Measurements from ENCODE around the gene UNC80.
"Not testable (repeated sequence)": the region's sequence is repeated elsewhere in the genome, so short reads cannot be mapped to it uniquely, and the experiment has no call there.

The UNC80 gene

DNA sequence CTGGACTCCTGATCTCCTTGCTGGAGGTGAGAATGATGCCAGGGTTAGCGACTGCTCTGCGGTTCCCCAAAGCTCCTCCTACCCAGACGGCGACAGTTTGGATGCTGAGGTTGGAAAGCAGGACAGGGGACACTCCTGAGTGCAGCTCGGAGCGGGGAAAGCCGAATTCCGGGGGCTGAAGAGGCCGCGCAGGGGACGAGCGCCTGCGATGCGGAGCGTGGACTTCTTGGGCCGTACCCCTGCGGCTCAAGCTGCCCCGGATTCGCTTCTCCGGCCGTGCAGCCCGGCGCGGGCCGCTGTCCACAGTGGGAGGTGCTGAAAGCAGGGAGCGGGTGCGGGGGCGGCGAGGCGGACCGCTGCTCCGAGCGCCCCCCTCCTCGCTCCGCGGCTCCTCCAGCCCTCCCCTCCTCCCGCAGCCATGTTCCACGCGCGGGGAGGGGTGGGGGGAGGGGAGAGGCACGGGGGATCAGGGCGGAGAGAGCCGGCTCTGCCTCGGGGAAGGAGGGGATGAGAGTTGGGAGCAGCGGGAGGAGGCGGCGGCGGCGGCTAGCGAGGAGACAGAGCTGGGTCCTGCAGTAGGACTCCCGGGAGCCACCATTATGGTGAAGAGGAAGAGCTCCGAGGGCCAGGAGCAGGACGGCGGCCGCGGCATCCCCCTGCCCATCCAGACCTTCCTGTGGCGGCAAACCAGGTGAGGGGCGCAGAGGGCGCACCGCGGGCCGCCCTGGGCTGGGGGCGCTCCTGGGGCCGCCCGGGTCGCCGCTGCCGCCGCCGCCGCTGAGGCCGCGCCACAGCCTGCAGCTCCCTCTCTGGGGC, at the start of gene UNC80:
Gene UNC80 (plus strand): TSS at position 359 of the 816 bp plus-strand sequence. CDS start 241 bp downstream, at position 600.
- peak; percentile 10 to 14 for DNase-seq (ENCODE audit: low read depth in 2 of 2)

DNA sequence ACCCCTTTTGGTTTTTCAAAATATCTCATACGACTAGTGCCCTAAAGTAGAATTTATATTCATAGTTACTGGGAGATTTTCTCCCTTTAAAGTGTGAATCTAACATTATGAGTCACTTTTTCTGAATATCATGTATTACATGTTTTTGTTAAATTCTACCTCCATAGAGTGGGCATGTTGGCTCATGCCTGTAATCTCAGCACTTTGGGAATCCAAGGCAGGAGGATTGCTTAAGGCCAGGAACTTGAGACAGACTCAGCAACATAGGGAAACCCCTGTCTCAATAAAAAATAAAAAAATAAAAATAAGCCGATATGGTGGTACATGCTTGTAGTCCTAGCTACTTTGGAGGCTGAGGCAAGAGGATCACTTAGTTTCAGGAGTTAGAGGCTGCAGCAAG, 45.3 kb upstream of the UNC80 start:
- DNase-seq (ENCODE audit: low read depth in 2 of 2) = no peak

DNA sequence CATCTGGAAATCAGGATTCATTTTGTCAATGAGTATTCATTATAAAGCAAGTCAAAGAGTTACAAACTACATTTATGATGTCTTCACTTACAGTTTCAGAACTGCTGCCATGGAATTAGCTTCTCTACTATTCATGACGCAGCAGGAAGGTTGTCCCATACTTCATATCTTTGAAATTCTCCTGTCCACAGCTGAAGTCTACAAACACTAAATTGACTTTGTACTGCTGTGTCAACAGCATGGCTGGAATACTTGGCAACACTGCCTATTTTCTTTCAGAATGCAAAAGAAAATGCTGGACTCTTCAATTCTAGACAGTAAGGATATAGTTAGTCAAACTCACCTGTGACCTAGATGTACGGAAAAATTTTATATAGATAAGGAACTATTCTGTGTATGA, 44.6 kb upstream of the UNC80 start:
- DNase-seq (ENCODE audit: low read depth in 2 of 2) = no peak

GRCh38 chr2:209734805-209735204, 36.8 kb upstream of the UNC80 start:
- no peak for DNase-seq (ENCODE audit: low read depth in 2 of 2)

- no peak for DNase-seq (ENCODE audit: low read depth in 2 of 2)
Observed at GRCh38 chr2:209741953-209742352, 29.7 kb upstream of the UNC80 start.

GRCh38 chr2:209753020-209753419, 18.6 kb upstream of the UNC80 start:
- DNase-seq (ENCODE audit: low read depth in 2 of 2) = no peak

- DNase-seq (ENCODE audit: low read depth in 2 of 2) = no peak
Observed at GRCh38 chr2:209757163-209757562, 14.5 kb upstream of the UNC80 start.

DNA sequence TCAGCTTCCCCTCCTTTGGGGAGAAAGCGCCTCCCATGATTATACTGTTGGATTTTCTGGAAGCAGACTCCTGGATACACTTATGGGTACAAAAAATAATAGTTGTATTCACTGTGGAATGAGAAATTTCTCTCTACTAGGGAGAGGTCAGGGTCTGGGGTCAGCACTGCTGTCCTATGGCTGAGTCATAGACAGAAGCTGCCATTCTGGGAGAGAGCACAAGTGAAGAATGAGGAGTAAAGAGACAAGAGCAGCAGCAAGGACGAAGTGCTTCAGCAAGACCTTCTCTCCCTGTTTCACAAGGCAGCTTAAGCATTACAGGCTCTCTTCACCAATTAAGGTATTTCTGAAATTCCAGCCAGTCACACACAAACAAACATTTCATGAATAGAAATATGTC, 10.1 kb upstream of the UNC80 start:
- no peak for DNase-seq (ENCODE audit: low read depth in 2 of 2)

DNA sequence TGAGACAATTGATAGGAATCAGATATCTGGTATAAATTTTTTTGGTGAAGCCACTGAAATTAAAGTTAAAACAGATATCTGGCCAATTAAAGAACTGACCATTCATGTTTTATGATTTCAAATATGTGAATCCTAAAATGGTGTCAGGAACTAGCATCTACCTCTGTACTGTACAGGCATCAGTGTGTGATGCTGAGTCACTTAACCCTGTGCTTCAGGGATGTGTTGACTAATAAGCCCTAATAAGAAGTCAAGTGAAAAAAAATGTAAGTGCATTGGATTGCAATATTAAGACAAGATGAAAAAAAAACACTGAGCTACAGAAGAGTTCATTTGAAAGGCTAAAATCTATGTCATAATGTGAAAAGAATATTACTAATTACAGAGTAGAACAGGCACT, 9.1 kb upstream of the UNC80 start:
- DNase-seq (ENCODE audit: low read depth in 2 of 2) = no peak

DNA sequence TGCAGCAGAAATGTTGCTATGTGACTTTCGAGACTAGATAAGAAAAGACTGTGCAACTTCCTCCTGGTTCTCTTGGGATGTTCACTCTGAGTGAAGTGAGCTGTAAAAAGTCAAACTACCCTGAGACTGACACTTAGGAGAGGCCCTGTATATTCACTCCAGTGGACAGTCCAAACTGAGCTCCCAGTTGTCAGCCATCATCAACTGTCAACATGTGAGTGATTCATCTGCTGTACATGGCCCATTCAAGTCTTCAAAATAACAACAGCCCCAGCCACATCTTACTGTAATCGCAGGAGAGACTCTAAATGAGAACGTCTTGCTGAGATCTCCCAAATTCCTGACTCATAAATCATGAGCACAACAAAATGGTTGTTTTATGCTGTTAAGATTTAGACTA, 8.5 kb upstream of the UNC80 start:
- DNase-seq (ENCODE audit: low read depth in 2 of 2) = no peak

DNA sequence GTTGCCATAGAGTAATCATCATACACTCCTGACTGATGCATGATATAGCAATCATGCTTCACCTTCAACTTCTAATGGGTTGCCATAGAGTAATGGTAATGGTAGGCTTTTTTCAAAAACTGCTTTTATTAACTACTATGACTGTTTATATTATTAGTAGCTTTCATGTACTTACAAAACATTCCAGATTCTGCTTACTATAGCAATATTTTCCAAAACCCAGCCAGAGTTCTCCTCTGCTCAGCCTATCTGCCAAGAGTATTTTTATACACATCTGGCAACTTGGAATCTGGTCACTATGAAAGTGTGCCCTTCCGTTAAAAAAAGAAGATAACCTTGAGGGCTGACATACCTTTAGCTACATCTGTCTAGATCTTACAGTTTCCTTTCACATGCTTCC, 5.0 kb upstream of the UNC80 start:
- DNase-seq (ENCODE audit: low read depth in 2 of 2) = no peak

DNA sequence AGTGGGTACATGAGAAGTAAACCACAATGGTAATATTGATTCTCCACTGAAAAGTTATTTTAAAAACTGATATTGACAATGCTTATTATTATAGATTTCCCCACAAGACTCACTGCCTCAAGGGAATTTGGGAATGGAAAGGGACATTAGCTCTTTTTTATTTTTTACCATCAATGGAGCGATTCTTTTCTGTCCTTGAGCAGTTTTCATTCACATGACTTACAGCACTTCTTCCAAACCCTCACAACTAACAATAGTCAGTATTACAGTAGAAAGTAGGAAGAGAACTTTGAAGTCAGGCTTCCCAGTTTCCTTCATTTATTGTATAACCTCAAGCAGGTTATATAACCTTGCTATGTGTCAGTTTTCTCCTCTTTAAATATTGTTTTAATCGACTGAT, 4.3 kb upstream of the UNC80 start:
- no peak for DNase-seq (ENCODE audit: low read depth in 2 of 2)

DNA sequence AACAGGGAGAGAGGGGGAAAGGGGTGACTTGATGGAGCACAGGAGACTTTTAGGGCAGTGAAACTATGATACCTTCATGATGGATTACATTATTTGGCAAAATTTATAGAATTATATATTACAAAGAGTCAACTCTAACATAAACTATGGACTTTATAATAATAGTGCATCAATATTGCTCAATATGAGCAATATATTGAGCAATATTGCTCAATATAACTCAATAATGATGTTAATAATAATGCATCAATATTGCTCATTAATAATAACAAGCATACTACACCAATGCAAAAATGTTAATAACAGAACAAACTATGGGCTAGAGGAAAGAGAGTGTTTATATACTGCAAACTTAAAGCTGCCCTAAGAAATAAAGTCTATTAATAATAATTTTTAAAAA, 3.1 kb upstream of the UNC80 start:
- DNase-seq (ENCODE audit: low read depth in 2 of 2) = no peak

- no peak for DNase-seq (ENCODE audit: low read depth in 2 of 2)
Observed at GRCh38 chr2:209772290-209772685, 656 bp downstream of the UNC80 start.

- DNase-seq (ENCODE audit: low read depth in 2 of 2) = no peak
Observed at GRCh38 chr2:209773377-209773776, 1.7 kb downstream of the UNC80 start.

GRCh38 chr2:209787416-209787815, 15.8 kb downstream of the UNC80 start:
- DNase-seq (ENCODE audit: low read depth in 2 of 2) = no peak

DNA sequence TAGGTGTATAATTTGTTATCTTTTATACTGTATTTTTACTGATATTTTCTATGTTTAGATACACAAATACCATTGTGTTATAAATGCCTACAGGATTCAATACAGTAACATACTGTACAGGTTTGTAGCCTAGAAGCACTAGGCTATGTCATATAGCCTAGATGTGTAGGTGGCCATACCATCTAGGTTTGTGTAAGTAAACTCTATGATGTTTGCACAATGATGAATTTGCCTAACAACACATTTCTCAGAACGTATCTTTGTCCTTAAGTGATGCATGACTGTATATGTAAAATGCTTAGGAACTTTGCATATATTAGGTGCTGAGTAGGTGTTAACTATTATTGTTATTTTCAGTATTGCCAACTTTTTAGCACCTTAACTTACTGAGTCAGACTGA, 17.3 kb downstream of the UNC80 start:
- no peak for DNase-seq (ENCODE audit: low read depth in 2 of 2)

GRCh38 chr2:209790066-209790728, 18.6 kb downstream of the UNC80 start:
- DNase-seq (ENCODE audit: low read depth in 2 of 2) = no peak

GRCh38 chr2:209791151-209791550, 19.5 kb downstream of the UNC80 start:
- DNase-seq (ENCODE audit: low read depth in 2 of 2) = no peak

GRCh38 chr2:209795425-209795824, 23.8 kb downstream of the UNC80 start:
- not testable (repeated sequence) for DNase-seq (ENCODE audit: low read depth in 2 of 2)

DNA sequence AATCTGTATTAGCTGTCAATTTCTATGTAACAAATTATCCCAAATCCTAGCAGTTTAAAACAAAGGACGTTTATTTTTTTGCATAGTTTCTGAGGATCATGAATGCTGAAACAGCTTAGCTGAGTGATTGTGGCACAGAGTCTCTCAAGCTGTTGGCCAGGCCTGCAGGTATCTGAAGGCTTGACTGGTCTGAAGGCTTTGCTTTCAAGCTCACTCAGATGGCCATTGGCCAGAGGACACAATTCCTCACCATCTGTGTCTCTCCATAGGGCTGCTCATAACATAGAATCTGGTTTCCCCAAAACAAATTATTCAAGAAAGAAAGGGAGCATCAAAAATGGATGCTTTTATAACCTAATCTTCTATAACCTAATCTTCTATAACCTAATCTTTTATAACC, 33.7 kb downstream of the UNC80 start:
- no peak for DNase-seq (ENCODE audit: low read depth in 2 of 2)

DNA sequence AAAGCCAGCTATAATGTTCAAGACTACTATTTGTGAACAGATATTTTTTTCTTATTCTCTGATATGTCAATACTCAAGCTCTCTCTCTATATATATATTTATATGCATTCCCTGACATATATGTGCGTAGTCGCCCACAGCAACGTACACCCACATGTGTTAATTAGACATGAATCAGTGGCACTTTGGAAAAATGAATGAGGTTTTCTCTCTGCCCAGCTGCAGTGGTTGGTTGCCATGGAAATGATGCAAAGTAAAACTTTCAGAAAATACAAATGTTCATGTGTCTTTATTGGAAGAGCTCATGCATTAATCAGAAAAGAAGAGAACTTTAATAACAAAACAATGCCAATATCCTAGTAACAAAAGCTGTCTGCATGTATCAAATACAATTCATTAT, 34.7 kb downstream of the UNC80 start:
- DNase-seq (ENCODE audit: low read depth in 2 of 2) = no peak

- no peak for DNase-seq (ENCODE audit: low read depth in 2 of 2)
Observed at GRCh38 chr2:209808521-209808920, 36.9 kb downstream of the UNC80 start.
